H1 (cell line): Measurements from ENCODE around the gene RRP1. TPM values are rescaled to one million over a fixed set of nuclear protein-coding genes. Genes with fewer than 3 reads are reported as not detected.

Experiments used
- BCL11A ChIP-seq, 2 experiments: IDR thresholded peaks; one replicate each; pipeline ENCODE4 v1.6.1; 2011; ENCODE audit warnings: low read depth in 2 of 2, low read length in 2 of 2, mild to moderate bottlenecking in 2 of 2
- CTCF ChIP-seq, 3 experiments: IDR thresholded peaks; 1 replicate in 2 of 3; 2 replicates in 1 of 3; pipeline versions ENCODE4 v1.5.1 to v1.6.1; 2011; ENCODE audit warnings: low read length in 3 of 3, mild to moderate bottlenecking in 3 of 3, inconsistent platforms in 2 of 3, low read depth in 1 of 3, moderate library complexity in 1 of 3; ENCODE audit not compliant: insufficient read depth in 1 of 3; ENCODE audit errors: control extremely low read depth in 1 of 3
- SUZ12 ChIP-seq: fragments of 200-600 bp; sonication (generic); IDR thresholded peaks from 2 replicates; pipeline ENCODE4 v1.6.1; 2012; ENCODE audit warnings: mild to moderate bottlenecking, inconsistent platforms, low read length, moderate library complexity, mixed read lengths
- TBP ChIP-seq: IDR thresholded peaks from 2 replicates; pipeline ENCODE4 v1.6.1; 2011; ENCODE audit warnings: low read depth, low read length, improper control_type of control experiment
- polyA plus RNA-seq, 7 experiments: library from polyadenylated mRNA; depleted of rRNA in 3 of 7; stranded (reverse) in 5 of 7; unstranded in 2 of 7; fragments of >200 nt in 5 of 7; fragments of 200-250 nt in 2 of 7; gene quantifications; 1 replicate in 5 of 7; 2 replicates in 1 of 7; 4 replicates in 1 of 7; pipeline versions ENCODE4 v1.2.1 to v1.2.3, GENCODE V29; 2011 to 2013; ENCODE audit warnings: missing spikeins in 2 of 7, mixed read lengths in 2 of 7
- total RNA-seq: library from RNA; stranded (reverse); fragmentation: NEBNext Ultra II Directional; extraction: Animal tissue kit (Norgen Biotek cat#: 25700); gene quantifications from 2 replicates; pipeline ENCODE4 v1.2.1, GENCODE V29; 2021

Gene RRP1
- total and polyA plus RNA-seq, 2 of the 8 experiments (the other 6 are each of a cell fraction or from before 2014, with no cell fraction given): 11.6 to 55.2 TPM

GRCh38 chr21:43783098-43783700 is 6.2 kb upstream of the RRP1 start (continued):
- no peak for TF ChIP-seq CTCF (IDR thresholded peaks at IDR 0.05; ENCODE audit: control extremely low read depth in 1 of 3, insufficient read depth in 1 of 3, low read depth in 1 of 3, low read length in 3 of 3)
- no peak for TF ChIP-seq BCL11A (IDR thresholded peaks at IDR 0.05; ENCODE audit: low read depth in 2 of 2, low read length in 2 of 2)
- TF ChIP-seq SUZ12: no peak
- TF ChIP-seq TBP: no peak
